Tibial artery (tissue), 4 donors: Measurements from ENCODE around the gene UBE2E2.

Source experiments
- DNase-seq, 2 donors: peaks; one replicate each; pipeline ENCODE4 v3.0.0-alpha.2; 2019
- H3K27ac ChIP-seq, 2 donors: fragments of 200-600 bp; sonication (generic) in 1 of 2; 1 replicate in 1 of 2; 2 replicates in 1 of 2; pipeline ENCODE4 v1.5.1; 2018 to 2019; ENCODE audit warnings: mild to moderate bottlenecking in 1 of 2
- H3K27me3 ChIP-seq, 2 donors: fragments of 200-600 bp; sonication (generic) in 1 of 2; one replicate each; pipeline versions ENCODE4 v1.5.1 to v1.6.0; 2016 to 2019
- H3K36me3 ChIP-seq, 3 donors: fragments of 200-600 bp; sonication (generic) in 2 of 3; one replicate each; pipeline ENCODE4 v1.5.1; 2016 to 2019; ENCODE audit warnings: mild to moderate bottlenecking in 2 of 3
- H3K4me1 ChIP-seq, 4 donors: fragments of 200-600 bp; sonication (generic) in 2 of 4; 1 replicate in 3 of 4; 2 replicates in 1 of 4; pipeline ENCODE4 v1.5.1; 2016 to 2019
- H3K4me3 ChIP-seq, 2 donors: fragments of 200-600 bp; sonication (generic) in 1 of 2; 1 replicate in 1 of 2; 2 replicates in 1 of 2; pipeline ENCODE4 v1.5.1; 2018 to 2019; ENCODE audit warnings: mild to moderate bottlenecking in 2 of 2
- H3K9me3 ChIP-seq, 3 donors: fragments of 200-600 bp; sonication (generic) in 1 of 3; one replicate each; pipeline ENCODE4 v1.5.1; 2016 to 2019
- CTCF ChIP-seq, 2 experiments: fragments of 200-600 bp in 1 of 2; fragments of 450-650 bp in 1 of 2; IDR thresholded peaks; one replicate each; pipeline ENCODE4 v1.5.1; 2017 to 2019; ENCODE audit warnings: antibody characterized with exemption in 2 of 2, mild to moderate bottlenecking in 1 of 2, moderate library complexity in 1 of 2
- intact Hi-C: fragments of 100-400 bp; cut with DNase I; formaldehyde crosslinking; loops from one replicate; pipeline ENCODE4 v1.15.0; 2023; ENCODE audit warnings: low total_unique reads

UBE2E2 gene

GRCh38 chr3:23389686-23390085, 186.6 kb downstream of the UBE2E2 start:
- H3K27ac ChIP-seq: no peak overlapping the region
- H3K36me3 ChIP-seq: no peaks in the 10 kb centered on the region
- intact Hi-C loops: no loop called here
- H3K27me3 ChIP-seq: no peaks in the 10 kb centered on the region
- no peak for DNase-seq
- H3K4me3 ChIP-seq: no peak overlapping the region
- no peak for TF ChIP-seq CTCF (IDR thresholded peaks at IDR 0.05)
- peaks cover 0 to 18% (median 1%) of the 10 kb centered on the region in 4 donors for H3K4me1 ChIP-seq
- H3K9me3 ChIP-seq: peaks cover 0 to 2% (median 0%) of the 10 kb centered on the region in 3 donors

- no peak for DNase-seq
- Histone ChIP-seq H3K4me3 (no peak overlapping the region), H3K27ac (no peak overlapping the region), H3K4me1 (peaks cover 0 to 18% (median 1%) of the 10 kb centered on the region in 4 donors), H3K9me3 (peaks cover 0 to 2% (median 0%) of the 10 kb centered on the region in 3 donors), H3K36me3 (no peaks in the 10 kb centered on the region), H3K27me3 (no peaks in the 10 kb centered on the region)
- no peak for TF ChIP-seq CTCF (IDR thresholded peaks at IDR 0.05)
- intact Hi-C loops: no loop called here
These were observed 187.3 kb downstream of the UBE2E2 start for GRCh38 chr3:23390446-23390845.

- intact Hi-C loops: no loop called here
- no peak overlapping the region for H3K4me3 ChIP-seq
- no peak for DNase-seq
- TF ChIP-seq CTCF (IDR thresholded peaks at IDR 0.05): no peak
- H3K4me1 ChIP-seq: peaks cover 0 to 18% (median 1%) of the 10 kb centered on the region in 4 donors
- peaks cover 0 to 2% (median 0%) of the 10 kb centered on the region in 3 donors for H3K9me3 ChIP-seq
- no peaks in the 10 kb centered on the region for H3K36me3 ChIP-seq
- H3K27ac ChIP-seq: no peak overlapping the region
- H3K27me3 ChIP-seq: no peaks in the 10 kb centered on the region
These were observed 187.9 kb downstream of the UBE2E2 start for GRCh38 chr3:23390989-23391553.

- no peaks in the 10 kb centered on the region for H3K27me3 ChIP-seq
- intact Hi-C loops: no loop called here
- H3K4me1 ChIP-seq: peaks cover 0 to 2% (median 0%) of the 10 kb centered on the region in 4 donors
- no peak overlapping the region for H3K27ac ChIP-seq
- DNase-seq: no peak
- H3K36me3 ChIP-seq: no peaks in the 10 kb centered on the region
- peaks cover 0 to 2% (median 0%) of the 10 kb centered on the region in 3 donors for H3K9me3 ChIP-seq
- H3K4me3 ChIP-seq: no peak overlapping the region
- TF ChIP-seq CTCF (IDR thresholded peaks at IDR 0.05): no peak
These were observed 192.0 kb downstream of the UBE2E2 start for GRCh38 chr3:23395115-23395514.

GRCh38 chr3:23396746-23397145, 193.6 kb downstream of the UBE2E2 start:
- no peak for DNase-seq
- intact Hi-C loops: no loop called here
- Histone ChIP-seq H3K4me1 (peaks cover 0 to 2% (median 0%) of the 10 kb centered on the region in 4 donors), H3K4me3 (no peak overlapping the region), H3K27me3 (no peaks in the 10 kb centered on the region), H3K36me3 (no peaks in the 10 kb centered on the region), H3K27ac (no peak overlapping the region), H3K9me3 (no peaks in the 10 kb centered on the region)
- no peak for TF ChIP-seq CTCF (IDR thresholded peaks at IDR 0.05)

- no peak overlapping the region for H3K27ac ChIP-seq
- intact Hi-C loops: no loop called here
- DNase-seq: no peak
- H3K4me1 ChIP-seq: peaks cover 0 to 2% (median 0%) of the 10 kb centered on the region in 4 donors
- H3K9me3 ChIP-seq: no peaks in the 10 kb centered on the region
- no peak for TF ChIP-seq CTCF (IDR thresholded peaks at IDR 0.05)
- H3K27me3 ChIP-seq: no peaks in the 10 kb centered on the region
- H3K4me3 ChIP-seq: no peak overlapping the region
- H3K36me3 ChIP-seq: no peaks in the 10 kb centered on the region
These were observed 196.1 kb downstream of the UBE2E2 start for GRCh38 chr3:23399221-23399620.
